Erythroblast (primary cell): Measurements from ENCODE around the gene SLN.

Experiments
- DNase-seq, 2 experiments: peaks; one replicate each; lab custom pipeline; 2025; lab: John Stamatoyannopoulos, UW
- GATA1 ChIP-seq: IDR thresholded peaks from 2 replicates; pipeline ENCODE4 v1.6.1; 2011; ENCODE audit warnings: low read depth, mild to moderate bottlenecking, control low read depth, low read length, moderate library complexity
- POLR2A ChIP-seq: IDR thresholded peaks from 2 replicates; pipeline ENCODE4 v1.6.1; 2011; ENCODE audit warnings: mild to moderate bottlenecking, low read length

SLN gene

GRCh38 chr11:107659310-107659709 is 52.5 kb downstream of the SLN start:
- DNase-seq, result no peak
- TF ChIP-seq POLR2A (no peak), GATA1 (no peak)
